ENCODE results near the gene LUZP1. TPM values are rescaled to one million over a fixed set of nuclear protein-coding genes. Genes with fewer than 3 reads are reported as not detected.

The LUZP1 gene
- total and polyA plus RNA-seq, 10 of the 15 experiments (the other 5 are each of a cell fraction or from before 2014, with no cell fraction given), result 11.3 to 28.2 (median 17.3) TPM

DNA sequence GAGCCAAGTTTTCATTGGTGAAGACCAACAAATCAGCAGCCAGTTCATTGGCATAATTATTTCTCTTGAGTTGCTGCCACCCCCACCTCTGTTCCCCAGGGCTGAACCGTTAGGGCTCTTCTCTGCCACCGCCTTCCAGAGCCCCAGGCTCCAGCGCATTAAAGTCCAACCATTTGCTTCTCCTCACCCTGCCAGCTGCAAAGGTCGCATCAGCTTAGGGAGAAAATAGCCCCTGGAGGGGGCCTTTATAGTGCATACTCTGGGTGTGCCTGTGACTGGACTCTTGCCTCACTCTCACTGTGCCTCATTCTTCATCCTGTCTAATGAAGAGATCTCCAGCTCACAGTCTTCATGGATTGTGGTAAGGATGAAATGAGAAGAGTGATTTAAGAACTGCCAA is 99.0 kb downstream of the LUZP1 start:
- FAIRE-seq (no peak), DNase-seq (ENCODE audit: low read depth, low spot score) (no peak), ATAC-seq (no peak)
- Histone ChIP-seq H3K36me3 (ENCODE audit: control insufficient read depth in 2 of 2, insufficient read depth in 2 of 2, low read length in 1 of 2) (peaks cover 7 to 34% of the 10 kb centered on the region in 2 experiments), H3K9me3 (replicated peaks; ENCODE audit: control insufficient read depth, insufficient read depth, low read length) (no peaks in the 10 kb centered on the region), H3K4me2 (ENCODE audit: control insufficient read depth, insufficient read depth) (no peak overlapping the region), H3K27me3 (replicated peaks in 1 of 2; ENCODE audit: control insufficient read depth in 2 of 2, insufficient read depth in 2 of 2, low read length in 1 of 2) (no peaks in the 10 kb centered on the region), H3K4me3 (no peak overlapping the region), H4K20me1 (ENCODE audit: control insufficient read depth, insufficient read depth) (no peaks in the 10 kb centered on the region), H2AFZ (ENCODE audit: control insufficient read depth, low read depth, low read length) (no peak overlapping the region), H3K27ac (ENCODE audit: control insufficient read depth, insufficient read depth) (no peak overlapping the region), H3K9ac (ENCODE audit: control insufficient read depth, insufficient read depth, low read length) (no peak overlapping the region), H3K4me1 (ENCODE audit: control insufficient read depth, insufficient read depth, low read length) (no peaks in the 10 kb centered on the region), H3K79me2 (ENCODE audit: control insufficient read depth, insufficient read depth, low read length) (no peaks in the 10 kb centered on the region)
- intact Hi-C loops (cut with micrococcal nuclease; ENCODE audit: unreplicated experiment) (loop anchor here (5.0 kb wide), 1 partner anchor 92 kb away; no protein-coding TSS in a partner anchor), in situ Hi-C loops (cut with MboI) (no loop called here)
- RAD21 ChIA-PET (ENCODE audit: unreplicated experiment), result no interaction called here
- CTCF ChIA-PET, result interaction anchor here (0.7 to 2.6 kb wide), 5 partner anchors 10 to 115 kb away, joined by 3 to 9 read pairs (median 3); no protein-coding TSS in a partner anchor
- WGBS (ENCODE audit: insufficient coverage, insufficient replicate concordance, low lambda C conversion rate, missing lambda C conversion rate), result 87% methylated on average over 4 of the region's 4 CpGs
- no TSS peak for BruUV-seq (replicated peaks)
- SMC1A ChIA-PET (ENCODE audit: uncharacterized antibody, unreplicated experiment), result interaction anchor here (1.4 to 2.0 kb wide), 4 partner anchors 11 to 115 kb away, joined by 4 to 8 read pairs (median 6); no protein-coding TSS in a partner anchor
- POLR2A ChIA-PET, result no interaction called here
- TF ChIP-seq, protein P1, sequence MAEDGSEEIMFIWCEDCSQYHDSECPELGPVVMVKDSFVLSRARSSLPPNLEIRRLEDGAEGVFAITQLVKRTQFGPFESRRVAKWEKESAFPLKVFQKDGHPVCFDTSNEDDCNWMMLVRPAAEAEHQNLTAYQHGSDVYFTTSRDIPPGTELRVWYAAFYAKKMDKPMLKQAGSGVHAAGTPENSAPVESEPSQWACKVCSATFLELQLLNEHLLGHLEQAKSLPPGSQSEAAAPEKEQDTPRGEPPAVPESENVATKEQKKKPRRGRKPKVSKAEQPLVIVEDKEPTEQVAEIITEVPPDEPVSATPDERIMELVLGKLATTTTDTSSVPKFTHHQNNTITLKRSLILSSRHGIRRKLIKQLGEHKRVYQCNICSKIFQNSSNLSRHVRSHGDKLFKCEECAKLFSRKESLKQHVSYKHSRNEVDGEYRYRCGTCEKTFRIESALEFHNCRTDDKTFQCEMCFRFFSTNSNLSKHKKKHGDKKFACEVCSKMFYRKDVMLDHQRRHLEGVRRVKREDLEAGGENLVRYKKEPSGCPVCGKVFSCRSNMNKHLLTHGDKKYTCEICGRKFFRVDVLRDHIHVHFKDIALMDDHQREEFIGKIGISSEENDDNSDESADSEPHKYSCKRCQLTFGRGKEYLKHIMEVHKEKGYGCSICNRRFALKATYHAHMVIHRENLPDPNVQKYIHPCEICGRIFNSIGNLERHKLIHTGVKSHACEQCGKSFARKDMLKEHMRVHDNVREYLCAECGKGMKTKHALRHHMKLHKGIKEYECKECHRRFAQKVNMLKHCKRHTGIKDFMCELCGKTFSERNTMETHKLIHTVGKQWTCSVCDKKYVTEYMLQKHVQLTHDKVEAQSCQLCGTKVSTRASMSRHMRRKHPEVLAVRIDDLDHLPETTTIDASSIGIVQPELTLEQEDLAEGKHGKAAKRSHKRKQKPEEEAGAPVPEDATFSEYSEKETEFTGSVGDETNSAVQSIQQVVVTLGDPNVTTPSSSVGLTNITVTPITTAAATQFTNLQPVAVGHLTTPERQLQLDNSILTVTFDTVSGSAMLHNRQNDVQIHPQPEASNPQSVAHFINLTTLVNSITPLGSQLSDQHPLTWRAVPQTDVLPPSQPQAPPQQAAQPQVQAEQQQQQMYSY (CRISPR knock-in tag; IDR thresholded peaks at IDR 0.05), result no peak
- TF ChIP-seq, protein P2, sequence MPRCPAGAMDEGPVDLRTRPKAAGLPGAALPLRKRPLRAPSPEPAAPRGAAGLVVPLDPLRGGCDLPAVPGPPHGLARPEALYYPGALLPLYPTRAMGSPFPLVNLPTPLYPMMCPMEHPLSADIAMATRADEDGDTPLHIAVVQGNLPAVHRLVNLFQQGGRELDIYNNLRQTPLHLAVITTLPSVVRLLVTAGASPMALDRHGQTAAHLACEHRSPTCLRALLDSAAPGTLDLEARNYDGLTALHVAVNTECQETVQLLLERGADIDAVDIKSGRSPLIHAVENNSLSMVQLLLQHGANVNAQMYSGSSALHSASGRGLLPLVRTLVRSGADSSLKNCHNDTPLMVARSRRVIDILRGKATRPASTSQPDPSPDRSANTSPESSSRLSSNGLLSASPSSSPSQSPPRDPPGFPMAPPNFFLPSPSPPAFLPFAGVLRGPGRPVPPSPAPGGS (IDR thresholded peaks at IDR 0.05; ENCODE audit: borderline replicate concordance, insufficient read depth, low read depth, low read length, poor library complexity, severe bottlenecking), result no peak
- TF ChIP-seq EP300 (IDR thresholded peaks at IDR 0.05; ENCODE audit: borderline replicate concordance in 1 of 2, control insufficient read depth in 1 of 2, low read depth in 2 of 2, low read length in 2 of 2) (no peak), NFIC (IDR thresholded peaks at IDR 0.05; ENCODE audit: low read depth, low read length) (no peak), BMI1 (IDR thresholded peaks at IDR 0.05; ENCODE audit: borderline replicate concordance) (no peak), POLR2AphosphoS5 (IDR thresholded peaks at IDR 0.05; ENCODE audit: low read length) (no peak), SUZ12 (IDR thresholded peaks at IDR 0.05; ENCODE audit: unreplicated experiment) (no peak), NBN (IDR thresholded peaks at IDR 0.05) (no peak), SREBF2 (IDR thresholded peaks at IDR 0.05; ENCODE audit: low read length) (no peak), BACH1 (IDR thresholded peaks at IDR 0.05; ENCODE audit: borderline replicate concordance) (no peak), CBFB (IDR thresholded peaks at IDR 0.05; ENCODE audit: low read depth) (no peak)
- TF ChIP-seq, protein P3, sequence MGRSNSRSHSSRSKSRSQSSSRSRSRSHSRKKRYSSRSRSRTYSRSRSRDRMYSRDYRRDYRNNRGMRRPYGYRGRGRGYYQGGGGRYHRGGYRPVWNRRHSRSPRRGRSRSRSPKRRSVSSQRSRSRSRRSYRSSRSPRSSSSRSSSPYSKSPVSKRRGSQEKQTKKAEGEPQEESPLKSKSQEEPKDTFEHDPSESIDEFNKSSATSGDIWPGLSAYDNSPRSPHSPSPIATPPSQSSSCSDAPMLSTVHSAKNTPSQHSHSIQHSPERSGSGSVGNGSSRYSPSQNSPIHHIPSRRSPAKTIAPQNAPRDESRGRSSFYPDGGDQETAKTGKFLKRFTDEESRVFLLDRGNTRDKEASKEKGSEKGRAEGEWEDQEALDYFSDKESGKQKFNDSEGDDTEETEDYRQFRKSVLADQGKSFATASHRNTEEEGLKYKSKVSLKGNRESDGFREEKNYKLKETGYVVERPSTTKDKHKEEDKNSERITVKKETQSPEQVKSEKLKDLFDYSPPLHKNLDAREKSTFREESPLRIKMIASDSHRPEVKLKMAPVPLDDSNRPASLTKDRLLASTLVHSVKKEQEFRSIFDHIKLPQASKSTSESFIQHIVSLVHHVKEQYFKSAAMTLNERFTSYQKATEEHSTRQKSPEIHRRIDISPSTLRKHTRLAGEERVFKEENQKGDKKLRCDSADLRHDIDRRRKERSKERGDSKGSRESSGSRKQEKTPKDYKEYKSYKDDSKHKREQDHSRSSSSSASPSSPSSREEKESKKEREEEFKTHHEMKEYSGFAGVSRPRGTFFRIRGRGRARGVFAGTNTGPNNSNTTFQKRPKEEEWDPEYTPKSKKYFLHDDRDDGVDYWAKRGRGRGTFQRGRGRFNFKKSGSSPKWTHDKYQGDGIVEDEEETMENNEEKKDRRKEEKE (IDR thresholded peaks at IDR 0.05), result no peak
- TF ChIP-seq, protein P4, sequence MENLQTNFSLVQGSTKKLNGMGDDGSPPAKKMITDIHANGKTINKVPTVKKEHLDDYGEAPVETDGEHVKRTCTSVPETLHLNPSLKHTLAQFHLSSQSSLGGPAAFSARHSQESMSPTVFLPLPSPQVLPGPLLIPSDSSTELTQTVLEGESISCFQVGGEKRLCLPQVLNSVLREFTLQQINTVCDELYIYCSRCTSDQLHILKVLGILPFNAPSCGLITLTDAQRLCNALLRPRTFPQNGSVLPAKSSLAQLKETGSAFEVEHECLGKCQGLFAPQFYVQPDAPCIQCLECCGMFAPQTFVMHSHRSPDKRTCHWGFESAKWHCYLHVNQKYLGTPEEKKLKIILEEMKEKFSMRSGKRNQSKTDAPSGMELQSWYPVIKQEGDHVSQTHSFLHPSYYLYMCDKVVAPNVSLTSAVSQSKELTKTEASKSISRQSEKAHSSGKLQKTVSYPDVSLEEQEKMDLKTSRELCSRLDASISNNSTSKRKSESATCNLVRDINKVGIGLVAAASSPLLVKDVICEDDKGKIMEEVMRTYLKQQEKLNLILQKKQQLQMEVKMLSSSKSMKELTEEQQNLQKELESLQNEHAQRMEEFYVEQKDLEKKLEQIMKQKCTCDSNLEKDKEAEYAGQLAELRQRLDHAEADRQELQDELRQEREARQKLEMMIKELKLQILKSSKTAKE (IDR thresholded peaks at IDR 0.05; ENCODE audit: low read depth, poor library complexity, severe bottlenecking), result no peak

Measured in GM12878 (cell line).